Activated gamma-delta T cell treated with anti-CD3 and anti-CD28 coated beads, Interleukin-2, amount 50 U/mL, for 16 hours (primary cell): ENCODE measurements around the gene RGS6.

Experiments
- DNase-seq: peaks from one replicate; pipeline ENCODE4 v3.0.0-alpha.2; 2020; ENCODE audit warnings: low read depth

Gene RGS6

DNA sequence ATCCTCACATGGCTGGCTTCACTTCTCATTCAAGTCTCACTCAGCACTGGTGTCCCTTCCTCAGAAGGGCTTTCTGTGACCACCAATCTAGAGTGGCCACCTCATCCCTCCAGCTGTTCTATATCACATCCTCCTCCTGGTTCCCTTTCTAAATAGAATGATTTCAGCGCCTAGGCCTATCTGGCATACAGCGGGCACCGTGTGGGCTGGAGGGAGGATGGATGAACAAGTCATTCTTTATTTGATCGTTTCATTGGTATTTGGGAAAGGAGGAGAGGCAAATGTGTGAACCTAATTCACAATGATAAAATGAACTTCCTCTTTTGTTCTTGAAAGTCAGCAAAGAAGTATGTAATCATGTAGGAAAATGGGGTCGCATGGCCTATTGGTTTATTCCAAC lies 567.5 kb downstream of the RGS6 start:
- no peak for DNase-seq

DNA sequence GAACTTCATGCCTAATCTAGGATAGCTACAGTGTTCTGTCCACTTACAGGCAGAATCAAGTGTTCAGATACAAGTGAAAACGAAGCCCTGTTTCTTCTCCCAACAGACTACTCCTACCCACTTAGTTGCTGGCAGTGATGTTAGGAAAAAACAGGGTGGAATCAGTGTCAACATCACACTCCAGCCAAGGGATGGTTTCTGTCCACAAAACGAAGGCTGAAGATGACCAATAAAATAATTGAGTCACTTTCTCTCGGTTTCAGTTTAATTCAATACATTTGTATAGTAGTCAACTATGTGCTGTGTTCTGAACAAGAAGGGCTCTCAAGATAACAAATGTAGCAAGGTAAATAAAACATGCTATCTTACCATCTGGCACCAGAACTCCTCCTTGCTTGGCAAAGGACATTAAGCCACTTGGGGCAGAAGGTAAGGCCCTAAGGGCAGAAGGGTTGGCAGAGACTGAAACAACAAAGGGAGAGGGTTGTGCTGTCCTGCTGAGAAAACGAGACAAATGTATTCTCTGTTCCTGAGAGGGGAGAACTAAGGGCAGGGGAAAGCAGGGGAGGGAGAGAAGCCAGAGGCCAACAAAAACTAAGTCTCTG lies 568.1 kb downstream of the RGS6 start:
- DNase-seq, result no peak

DNA sequence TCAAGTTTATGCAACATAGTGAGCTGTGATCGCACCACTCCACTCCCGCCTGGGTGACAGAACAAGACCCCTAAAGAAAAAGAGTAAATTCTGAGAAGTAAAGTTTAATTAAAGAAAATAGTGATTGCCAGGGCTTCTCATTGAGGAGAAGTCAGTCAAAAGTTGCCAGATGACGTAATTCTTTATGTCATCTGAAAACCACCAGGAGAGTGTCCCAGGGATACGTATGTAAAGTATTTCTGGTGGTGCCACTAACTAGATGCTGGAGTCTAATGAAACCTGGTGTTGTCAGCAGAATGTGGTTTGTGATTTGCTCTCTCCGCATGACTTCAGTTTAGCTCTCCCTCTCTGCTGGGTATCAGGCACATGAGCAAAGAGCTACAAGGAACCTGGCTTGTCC lies 569.2 kb downstream of the RGS6 start:
- no peak for DNase-seq

DNA sequence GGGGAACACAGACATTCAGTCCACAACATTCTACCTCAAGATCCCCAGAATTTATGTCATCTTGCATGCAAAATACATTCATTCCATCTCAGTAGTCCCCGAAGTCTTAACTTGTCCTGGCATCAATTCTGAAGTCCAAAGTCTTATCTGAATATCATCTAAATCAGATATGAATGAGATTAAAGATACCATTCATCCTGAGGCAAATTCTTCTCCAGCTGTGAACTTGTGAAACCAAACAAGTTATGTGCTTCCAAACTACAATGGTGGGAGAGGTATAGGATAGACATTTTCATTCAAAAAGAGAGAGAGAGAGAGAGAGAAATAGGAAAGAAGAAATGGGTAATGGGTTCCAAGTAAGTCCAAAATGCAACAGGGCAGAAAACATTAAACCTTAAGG lies 571.0 kb downstream of the RGS6 start:
- DNase-seq, result no peak

DNA sequence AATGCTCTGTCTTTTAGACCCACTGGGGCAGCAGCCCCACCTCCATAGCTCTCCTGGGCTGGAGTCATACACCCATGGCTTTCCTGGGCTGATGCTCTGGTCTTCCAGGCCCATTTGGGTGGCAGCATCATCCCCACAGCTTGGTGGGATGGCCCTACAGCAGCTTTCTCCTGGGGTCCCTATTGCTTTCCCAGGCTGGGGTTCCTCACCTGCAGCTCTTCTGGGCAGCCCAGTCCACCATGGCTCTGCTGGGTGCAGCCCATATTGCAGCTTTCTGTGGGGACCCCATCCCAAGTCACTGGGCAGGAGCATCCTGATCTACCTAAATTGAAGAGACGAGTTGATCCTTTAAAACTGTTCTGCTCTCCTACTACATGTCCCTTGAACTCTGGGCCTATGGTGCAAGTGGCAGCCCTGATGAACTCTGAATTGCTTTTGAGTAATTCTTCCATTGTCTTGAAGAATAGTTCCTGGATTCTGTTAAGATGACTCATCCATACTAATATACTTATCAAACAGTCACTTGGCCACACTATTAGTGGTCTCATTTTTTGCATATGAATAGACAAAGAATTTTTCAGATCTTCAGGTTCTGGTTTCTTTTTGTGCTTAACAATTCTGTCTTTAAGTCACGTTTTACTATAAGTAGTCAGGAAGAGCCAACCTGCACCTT lies 571.6 kb downstream of the RGS6 start:
- DNase-seq, result no peak

DNA sequence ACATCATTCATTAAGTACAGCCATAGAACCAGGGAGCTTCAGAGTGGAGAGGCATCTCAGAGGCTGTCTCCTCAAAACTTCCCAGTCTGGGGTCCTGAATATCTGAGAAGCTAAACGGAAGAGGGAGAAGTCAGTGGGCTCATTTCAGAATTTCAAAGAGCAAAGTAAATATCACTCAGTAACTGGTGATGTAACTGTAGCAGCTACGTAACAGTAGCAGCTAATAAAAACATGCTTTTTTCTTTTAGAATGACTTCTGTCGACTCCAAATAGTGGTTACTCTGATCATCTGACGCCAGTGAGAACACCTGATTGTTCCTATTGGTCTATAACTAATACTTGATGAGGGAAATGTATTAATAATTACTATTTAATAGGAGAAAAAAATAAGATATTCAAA lies 578.3 kb downstream of the RGS6 start:
- DNase-seq, result no peak

DNA sequence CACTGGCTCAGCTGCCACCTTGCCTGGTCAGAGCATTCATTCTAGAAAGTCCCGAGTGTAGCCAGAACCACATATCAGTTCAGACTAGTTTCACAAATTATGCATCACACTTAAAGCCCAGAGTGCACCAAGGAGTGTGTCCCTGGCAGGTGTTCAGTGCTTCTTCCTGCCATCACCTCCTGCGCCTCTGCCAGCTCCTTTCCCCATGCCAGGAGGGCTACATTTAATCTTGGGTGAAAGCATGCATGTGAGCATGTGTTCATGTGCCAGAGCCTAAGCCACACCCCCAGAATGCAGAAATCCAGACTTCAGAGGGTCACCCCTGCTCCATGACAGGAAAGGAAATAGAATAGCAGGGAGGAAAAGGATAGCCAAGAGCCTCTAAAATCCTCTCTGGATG lies 580.1 kb downstream of the RGS6 start:
- no peak for DNase-seq

DNA sequence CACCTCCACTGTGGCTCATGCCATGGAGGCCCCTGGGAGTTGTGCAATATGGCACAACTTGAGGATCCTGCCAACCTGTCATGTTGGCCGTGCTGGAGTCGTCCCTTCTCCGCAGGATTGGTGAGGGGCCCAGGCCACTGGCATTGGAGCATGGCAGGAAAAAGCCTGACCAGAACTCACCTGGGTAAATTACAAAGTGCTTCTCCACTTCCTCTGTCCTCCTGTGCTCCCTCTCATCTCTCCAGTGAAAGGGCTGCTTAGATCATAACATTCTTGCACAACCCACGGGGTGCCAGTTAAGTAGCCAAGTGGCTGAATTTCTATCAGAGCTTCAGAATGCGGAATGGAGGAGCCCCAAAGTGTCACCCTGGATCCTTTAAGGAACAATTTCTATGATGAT lies 580.7 kb downstream of the RGS6 start:
- no peak for DNase-seq

DNA sequence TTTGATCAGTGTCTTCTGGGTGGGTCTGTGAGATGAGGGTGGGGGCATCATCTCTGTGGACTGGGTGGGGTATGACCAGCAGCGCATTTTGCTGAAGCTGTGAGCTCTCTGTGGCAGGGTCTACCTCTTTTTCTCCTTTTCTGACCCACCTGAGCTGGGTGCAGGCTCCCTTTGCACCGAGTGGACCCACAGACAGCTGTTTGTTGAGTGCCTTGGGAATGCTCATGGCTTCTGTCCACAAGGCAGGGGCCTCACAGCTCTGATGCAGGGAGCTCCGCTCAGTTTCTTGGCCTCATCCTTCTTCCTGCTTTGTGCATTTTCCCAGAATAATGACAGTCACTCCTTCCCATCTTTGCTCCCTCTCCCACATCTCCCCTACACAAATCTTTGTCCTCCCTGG lies 581.1 kb downstream of the RGS6 start:
- DNase-seq, result no peak

DNA sequence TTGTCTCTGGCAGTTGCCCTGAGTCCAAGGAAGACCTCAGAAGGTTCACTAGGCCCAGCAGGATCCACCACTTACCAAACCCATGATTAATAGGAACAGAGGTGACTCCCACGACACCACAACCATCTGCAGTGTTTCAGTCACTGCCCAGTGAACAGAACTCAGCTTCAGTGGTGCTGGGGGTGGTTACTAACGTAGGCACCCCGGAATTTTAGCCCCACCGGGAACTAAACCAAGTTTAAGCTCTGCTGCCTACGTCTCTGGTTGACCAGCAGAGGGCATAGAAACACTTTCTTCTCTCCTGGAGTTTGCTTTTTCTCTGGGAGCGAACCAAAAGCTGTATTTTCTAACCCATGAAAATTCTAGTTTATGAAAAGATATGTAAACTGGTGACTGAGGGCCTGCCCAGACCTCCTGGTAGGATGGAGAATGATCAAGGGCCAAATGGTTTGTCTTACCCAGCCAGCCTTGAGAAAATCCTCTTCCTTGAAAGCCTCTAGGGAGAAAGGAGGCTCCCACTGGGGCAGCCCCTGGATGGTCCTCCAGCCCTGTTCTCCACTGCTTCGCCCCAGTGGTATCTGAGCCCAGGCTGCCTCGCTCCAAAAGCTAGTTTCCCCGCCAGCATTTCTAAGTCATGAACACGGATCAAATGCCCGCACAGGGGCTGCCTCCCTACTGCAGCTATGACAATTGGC lies 581.9 kb downstream of the RGS6 start:
- DNase-seq, result no peak

DNA sequence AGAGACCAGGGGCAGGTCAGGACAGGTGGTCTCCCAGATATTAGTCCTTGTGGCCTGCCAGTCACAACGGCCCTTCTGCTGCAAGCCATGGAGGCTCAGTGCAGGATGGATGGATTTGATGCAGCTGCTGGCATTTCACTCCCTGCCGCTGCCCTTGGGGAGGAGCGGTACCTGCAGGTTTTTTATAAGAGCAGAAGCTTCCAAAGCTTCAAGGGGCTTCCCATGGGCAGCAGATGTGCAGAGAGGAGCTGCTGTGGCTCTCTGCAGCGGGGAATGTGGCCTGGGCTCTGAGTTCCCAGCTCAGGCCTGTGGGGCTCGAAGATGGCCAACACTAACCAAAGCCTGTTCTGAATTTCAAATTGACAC lies 582.4 kb downstream of the RGS6 start:
- DNase-seq, result no peak

DNA sequence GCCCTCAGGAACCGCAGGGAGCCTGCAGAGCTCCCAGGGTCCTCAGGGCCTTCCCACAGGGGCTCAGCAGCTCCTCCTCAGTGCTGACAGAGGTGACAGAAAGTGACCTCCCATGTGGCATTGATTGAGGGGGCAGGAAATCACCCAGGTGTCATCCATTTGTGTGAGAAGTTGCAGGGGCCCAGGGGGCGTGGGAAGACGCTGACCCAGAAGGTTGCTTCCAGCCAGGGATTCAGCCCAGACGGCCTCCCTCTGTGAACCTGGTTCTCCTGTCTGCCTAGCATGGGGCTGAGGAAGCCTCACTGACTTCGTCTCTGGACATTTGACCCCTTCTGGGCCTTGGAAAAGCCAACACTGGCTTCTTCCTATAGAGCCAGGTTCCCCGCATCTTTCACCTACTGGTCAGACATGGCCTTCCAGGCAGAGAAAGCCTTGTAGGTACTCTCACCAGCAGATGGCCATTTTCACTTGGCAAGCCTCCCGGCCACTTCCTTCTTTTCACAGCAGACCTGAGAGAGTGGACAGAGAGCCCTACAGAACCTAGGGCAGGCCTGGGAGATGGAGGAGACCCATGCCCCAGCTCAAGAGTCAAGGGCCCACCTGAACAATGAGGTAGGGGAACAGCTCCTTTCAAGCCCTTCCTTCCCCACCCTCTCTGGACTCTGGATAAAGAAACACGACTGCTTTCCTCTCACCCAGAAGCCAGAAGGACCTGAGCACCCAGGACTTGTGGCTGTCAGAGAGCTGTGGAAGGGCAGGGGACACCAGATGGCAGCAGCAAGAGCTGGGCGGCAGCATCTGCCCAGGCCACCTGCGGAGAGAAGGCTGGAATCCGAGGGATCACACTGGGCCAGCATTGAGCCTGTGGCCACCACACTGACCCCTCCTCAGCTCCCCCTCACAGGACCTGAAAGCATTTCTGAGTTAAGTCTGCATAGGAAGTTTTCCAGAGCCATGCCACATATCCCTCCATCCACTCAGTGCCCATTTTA lies 583.8 kb downstream of the RGS6 start:
- no peak for DNase-seq

DNA sequence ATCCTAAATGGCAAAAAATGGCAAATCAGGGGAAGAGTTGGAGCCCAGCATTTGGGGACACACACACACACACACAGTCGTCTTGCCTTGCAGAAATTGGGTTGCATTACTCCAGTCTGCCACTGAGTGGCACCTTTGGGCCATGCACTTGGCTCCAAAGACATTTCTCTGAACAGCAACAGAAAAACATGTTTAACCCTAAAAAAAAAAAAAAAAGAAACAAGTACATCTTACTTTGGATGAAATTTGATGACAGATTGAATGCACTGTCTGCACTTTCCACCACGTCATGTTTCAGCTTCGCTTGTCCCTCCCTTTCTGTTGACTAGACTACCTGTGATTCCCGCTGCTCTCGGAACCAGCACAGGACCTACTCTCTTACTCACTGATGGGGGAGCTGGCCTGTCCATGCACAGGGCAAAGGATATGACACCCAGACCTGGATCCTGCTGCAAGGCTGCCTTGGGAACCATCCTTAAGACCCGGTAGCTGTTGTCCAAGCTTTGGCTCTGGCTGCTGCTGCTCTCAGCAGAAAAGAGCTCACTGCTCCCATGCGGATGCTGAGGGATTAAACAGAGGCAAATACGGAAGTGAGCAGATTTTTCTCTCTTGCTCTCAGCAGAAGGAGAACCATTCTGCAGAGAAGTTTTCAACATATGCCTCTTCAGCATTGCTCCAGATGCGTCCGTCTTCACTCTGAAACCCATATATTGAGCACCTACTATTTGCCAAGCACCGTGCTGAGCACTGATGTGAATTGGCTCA lies 584.9 kb downstream of the RGS6 start:
- DNase-seq, result peak; percentile 65

DNA sequence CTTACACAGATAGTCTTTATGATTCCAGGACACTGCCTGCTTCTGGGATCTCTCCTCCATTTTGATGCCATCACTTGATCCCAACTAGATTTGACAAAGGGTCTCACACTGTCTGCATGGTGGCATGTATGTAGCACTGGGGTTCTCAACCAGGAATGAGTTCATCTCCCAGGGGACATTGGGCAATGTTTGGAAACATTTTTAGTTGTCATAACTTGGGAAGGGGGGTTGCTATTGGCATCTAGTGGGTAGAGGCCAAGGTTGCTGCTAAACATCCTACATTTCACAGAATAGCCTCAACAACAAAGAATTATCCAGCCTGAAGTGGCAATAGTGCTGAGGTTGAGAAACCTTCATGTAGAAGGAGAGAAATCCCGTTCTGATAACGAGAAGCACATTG lies 585.5 kb downstream of the RGS6 start:
- DNase-seq, result no peak

DNA sequence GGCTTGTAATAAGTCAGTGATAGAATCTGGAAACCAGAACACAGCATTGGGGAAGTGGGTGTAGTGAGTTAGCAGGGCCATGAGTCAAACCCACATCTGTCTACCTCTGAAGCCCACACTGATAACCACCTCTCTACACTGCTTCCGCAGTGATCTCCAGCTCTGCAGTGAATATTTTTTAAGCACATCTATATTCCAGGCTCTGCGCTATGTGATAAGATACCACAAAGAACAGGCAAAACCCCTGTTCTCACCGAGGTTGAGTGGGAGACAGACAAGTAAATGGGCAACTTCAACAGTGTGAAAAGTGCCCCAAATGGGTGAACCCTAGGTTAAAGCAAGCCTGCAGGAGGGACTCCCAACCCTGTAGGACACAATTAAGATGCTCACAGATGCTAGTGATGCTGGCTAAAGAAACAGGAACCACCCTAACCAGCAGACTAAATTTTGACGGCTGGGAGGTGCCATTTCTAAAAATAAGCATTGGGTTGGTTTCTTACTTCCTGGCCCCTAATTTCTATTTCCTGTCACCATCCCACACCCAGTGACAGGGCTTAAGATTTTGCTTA lies 586.7 kb downstream of the RGS6 start:
- DNase-seq, result peak; percentile 27

DNA sequence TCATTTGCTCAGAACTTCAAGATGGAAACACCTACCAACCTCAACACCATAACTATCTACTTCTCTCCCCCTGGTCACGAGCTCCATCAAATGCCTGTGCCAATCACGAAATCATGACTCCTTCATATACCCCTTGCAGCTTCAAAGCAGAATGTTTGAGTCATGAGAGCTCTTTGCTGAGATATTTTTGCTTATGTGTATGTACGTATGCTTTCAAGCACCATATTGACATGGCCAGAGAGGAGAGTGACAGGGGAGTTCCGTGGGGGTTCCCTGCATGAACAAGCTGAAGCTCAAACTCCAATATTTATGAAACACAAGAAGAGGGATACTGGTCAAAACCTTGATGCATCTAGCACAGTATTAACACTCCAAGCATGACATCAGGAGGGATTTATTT lies 587.3 kb downstream of the RGS6 start:
- DNase-seq, result peak; percentile 10

DNA sequence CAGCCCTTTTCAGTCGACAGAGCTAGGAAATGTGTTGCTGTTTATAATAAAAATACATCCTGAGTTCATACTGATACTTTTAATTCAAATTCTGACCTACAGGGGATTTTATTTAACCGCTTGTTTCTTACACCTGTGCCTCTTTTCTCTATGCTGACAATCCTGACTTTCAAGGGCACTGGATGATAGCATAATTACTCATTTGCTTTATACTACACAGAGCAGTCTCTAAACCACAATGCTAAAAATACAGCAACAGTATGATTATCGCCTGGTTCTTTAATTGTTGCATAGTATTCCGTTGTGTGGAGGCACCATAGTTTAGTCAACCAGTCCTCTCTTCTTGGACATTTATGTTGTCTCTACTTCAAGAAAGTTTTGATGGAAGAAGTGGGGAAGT lies 588.8 kb downstream of the RGS6 start:
- no peak for DNase-seq

DNA sequence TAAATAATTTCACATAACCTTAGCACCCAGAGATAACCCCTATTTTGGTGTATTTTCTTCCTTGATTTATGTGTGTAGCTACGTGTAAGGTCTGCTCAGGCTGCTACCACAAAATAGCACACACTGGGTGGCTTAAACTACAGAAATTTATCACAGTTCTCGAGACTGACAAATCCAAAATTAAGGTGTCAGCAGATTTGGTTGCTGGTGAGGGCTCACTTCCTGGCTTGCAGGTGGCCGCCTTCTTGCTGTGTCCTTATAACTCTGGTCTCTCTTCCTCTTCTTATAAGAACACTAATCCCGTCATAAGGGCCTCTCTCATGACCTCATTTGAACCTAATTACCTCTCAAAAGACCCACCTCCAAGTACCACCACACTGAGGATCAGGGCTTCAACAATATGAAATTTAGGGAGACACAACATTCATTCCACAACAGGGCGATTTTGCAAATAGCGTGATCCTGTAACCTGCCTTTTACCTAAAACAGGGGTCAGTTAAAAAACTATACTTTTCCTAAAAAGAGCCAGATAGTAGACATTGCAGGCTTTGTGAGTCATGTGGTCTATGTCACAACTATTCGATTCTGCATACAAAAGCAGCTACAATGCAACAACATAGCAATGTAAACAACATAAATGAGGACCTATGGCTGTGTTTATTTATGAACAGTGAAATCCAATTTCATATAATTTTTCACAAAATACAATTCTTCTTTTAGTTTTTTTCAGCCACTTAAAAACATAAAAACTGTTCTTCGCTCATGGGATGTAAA lies 589.9 kb downstream of the RGS6 start:
- DNase-seq, result no peak

DNA sequence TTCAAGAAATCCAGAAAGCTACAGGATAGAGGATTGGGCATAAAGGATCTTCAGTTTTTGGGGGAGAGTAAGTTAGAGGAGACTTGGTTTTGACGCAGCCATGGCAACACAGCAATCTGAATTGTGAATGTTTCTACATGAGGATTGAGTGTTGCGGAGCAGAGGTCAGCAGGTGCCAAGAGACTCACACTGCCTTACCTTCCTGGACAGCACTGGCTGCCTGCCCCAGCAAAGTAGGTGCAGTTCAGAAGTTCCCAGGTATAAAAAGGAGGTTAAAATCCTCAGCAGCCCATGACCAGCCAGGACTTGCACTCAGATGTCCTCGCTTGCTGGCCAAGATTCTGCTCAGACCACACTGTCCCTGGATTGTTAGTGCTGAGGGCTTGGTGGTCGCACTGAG lies 590.6 kb downstream of the RGS6 start:
- no peak for DNase-seq

DNA sequence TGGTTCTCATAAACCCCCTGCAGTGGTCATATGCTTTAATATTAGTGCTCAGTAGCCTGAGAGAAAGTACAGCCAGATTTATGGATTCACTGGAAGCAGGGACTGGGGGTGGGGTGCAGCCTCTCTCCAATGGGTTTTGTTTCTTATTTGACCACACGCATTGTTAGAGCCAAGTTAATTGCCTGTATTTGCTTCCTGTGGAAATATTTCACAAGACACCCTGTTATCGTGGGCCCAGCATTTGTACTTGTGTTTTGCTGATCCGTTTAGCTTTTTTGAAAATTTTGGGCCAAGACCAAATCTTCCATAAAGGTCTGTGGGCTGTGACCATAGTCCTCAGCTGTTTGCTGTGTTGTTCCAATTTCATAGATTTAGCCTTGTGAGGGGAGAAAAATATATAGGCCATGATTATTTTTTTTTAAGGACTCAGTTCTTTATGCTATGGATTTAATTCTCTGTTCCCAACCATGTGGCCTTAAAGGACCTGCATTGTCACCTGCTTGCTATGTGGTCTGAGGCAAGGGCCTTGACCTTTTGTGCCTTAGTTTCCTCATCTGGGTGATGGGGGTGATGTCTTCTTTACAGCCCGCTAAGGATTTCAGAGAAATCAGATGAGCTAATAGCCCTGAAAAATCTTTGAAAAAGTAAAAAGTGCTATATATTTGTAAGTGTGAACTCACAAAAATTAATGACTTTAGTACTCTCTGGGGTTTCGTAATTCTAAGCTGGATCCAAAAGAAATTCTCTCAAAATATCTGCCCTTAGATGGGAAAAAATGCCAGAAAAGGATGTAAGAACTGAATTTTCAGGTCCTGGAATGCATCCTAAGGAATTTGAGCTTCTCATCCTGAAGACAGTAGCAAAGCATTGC lies 591.4 kb downstream of the RGS6 start:
- no peak for DNase-seq
